ENCODE measurements around the gene TXNIP. TPM values are rescaled to one million over a fixed set of nuclear protein-coding genes. Genes with fewer than 3 reads are reported as not detected.

TXNIP gene
- total and polyA plus RNA-seq, 7 donors = 887 to 2,747 (median 1,577) TPM

DNA sequence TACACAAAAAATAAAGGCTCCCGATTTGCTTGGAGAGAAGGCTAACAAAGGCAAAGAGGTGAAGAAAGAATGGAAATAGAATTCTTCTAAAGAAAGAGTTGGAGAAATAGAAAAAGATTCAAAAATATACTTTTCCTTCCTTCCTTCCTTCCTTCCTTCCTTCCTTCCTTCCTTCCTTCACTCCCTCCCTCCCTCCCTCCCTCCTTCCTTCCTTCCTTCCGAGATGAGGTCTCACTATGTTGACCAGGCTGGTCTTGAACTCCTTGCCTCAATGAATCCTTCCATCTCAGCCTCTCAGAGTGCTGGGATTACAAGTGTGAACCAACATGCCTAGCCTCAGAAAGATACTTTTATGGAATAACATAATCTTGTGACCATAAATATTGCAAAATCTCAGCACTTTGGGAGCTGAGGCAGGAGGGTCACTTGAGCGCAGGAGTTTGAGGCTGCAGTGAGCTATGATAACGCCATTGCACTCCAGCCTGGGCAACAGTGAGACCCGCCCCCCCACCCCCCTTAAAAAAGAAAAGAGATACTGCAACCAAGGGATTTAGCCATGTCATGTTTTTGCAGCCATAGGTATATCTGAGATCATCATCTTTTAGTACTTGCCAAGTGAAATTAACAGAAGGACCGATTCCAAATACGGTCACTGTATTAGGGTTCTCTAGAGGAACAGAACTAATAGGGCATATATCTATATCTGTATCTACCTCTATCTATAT lies 26.2 kb upstream of the TXNIP start:
- H3K36me3 ChIP-seq (ENCODE audit: insufficient read depth in 1 of 2, low read depth in 1 of 2) = peaks cover 0 to 9% of the 10 kb centered on the region in 2 donors
- H3K27ac ChIP-seq = peak overlapping the region; percentile 94
- ATAC-seq (no peak), DNase-seq (no peak)
- H3K4me1 ChIP-seq = peaks cover 31% of the 10 kb centered on the region
- peak overlapping the region; percentile 72 for H3K4me3 ChIP-seq
- intact Hi-C loops (cut with DNase I) = no loop called here
- TF ChIP-seq, protein P1, sequence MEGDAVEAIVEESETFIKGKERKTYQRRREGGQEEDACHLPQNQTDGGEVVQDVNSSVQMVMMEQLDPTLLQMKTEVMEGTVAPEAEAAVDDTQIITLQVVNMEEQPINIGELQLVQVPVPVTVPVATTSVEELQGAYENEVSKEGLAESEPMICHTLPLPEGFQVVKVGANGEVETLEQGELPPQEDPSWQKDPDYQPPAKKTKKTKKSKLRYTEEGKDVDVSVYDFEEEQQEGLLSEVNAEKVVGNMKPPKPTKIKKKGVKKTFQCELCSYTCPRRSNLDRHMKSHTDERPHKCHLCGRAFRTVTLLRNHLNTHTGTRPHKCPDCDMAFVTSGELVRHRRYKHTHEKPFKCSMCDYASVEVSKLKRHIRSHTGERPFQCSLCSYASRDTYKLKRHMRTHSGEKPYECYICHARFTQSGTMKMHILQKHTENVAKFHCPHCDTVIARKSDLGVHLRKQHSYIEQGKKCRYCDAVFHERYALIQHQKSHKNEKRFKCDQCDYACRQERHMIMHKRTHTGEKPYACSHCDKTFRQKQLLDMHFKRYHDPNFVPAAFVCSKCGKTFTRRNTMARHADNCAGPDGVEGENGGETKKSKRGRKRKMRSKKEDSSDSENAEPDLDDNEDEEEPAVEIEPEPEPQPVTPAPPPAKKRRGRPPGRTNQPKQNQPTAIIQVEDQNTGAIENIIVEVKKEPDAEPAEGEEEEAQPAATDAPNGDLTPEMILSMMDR (IDR thresholded peaks at IDR 0.05) = no peak
- no peaks in the 10 kb centered on the region for H3K27me3 ChIP-seq (ENCODE audit: insufficient read depth in 3 of 3, low read length in 2 of 3)
- no peaks in the 10 kb centered on the region for H3K9me3 ChIP-seq
- 65 to 74% (median 66%) methylated on average over 7 of the region's 7 CpGs for WGBS, 3 donors

DNA sequence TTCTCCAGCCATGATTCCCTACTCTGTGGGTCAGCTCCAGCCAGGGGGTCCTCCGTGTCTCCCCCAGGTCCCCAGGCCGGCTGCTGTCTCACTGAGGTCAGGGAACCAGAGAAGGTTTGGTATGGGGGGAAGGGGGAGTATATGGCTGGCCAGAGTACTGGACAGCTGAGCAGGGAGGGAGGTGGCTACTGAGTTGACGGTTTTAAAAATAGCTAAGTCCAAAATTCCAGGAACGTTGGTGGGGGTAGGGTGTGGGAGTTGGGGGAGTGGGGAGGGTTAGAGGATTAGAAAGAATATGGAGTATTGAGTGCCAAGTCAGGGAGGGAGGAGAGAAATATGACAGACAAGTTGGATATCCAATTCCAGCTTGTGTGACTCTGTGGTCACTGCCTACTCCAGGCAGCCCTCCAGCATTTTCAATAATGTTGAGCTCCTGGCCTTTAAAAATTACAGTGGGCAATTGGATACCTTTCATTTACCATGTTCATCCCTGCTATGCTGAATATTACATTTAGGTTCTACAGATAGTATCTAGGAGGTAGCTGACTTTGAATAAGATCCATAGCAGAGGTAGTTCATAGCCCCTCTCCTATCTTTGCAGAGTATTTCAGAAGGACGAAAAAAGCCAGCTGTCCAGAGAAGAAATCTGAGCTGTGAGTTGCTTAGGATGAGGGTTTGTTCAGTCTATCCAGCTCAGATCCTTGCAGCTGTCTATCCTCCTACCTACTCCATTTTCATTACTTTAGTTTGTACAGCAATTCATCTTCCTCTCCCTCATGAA lies 25.4 kb upstream of the TXNIP start, which contains the start of gene HJV:
Gene HJV (minus strand): TSS at position 114 of the 781 bp plus-strand sequence. CDS start 1,504 bp downstream, outside the sequence.
- WGBS, 3 donors = 19 to 25% (median 21%) methylated on average over 5 of the region's 5 CpGs
- Histone ChIP-seq H3K4me3 (peak within 1 kb of the TSS; percentile 72), H3K27me3 (ENCODE audit: insufficient read depth in 3 of 3, low read length in 2 of 3) (no peaks in the 10 kb centered on the region), H3K27ac (peak within 1 kb of the TSS; percentile 94), H3K9me3 (no peaks in the 10 kb centered on the region), H3K36me3 (ENCODE audit: insufficient read depth in 1 of 2, low read depth in 1 of 2) (peaks cover 0 to 14% of the 10 kb centered on the region in 2 donors), H3K4me1 (peaks cover 34% of the 10 kb centered on the region)
- intact Hi-C loops (cut with DNase I) = no loop called here
- DNase-seq (peak; percentile 60 to 75), ATAC-seq (peak; percentile 80 to 87 (median 84))
- TF ChIP-seq, protein P1 (IDR thresholded peaks at IDR 0.05) = no peak

DNA sequence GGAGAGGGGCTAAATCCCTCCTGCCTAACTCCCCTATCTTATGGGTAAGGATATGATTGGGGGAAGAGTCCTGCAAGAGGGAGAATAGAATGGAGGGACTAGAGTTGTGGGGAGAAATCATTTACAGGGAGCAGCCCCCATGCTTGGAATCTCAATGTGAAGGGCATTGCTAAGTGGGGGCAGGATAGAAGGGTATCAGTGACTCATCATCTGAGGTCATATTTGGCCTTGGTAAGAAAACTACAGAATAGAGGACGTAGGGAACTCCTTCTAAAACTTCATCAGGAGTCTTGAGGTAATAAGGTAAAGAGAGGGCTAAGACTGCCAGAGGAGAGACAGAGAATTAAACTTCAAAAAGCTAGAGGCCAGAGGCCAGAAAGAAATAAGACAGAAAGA lies 24.7 kb upstream of the TXNIP start:
- intact Hi-C loops (cut with DNase I) = no loop called here
- 13 to 23% (median 20%) methylated on average over 1 of the region's 1 CpG for WGBS, 3 donors
- Histone ChIP-seq H3K9me3 (no peaks in the 10 kb centered on the region), H3K4me1 (peaks cover 36% of the 10 kb centered on the region), H3K36me3 (ENCODE audit: insufficient read depth in 1 of 2, low read depth in 1 of 2) (peaks cover 0 to 14% of the 10 kb centered on the region in 2 donors), H3K27ac (peak overlapping the region; percentile 94), H3K4me3 (peak overlapping the region; percentile 72), H3K27me3 (ENCODE audit: insufficient read depth in 3 of 3, low read length in 2 of 3) (no peaks in the 10 kb centered on the region)
- DNase-seq = no peak
- ATAC-seq = peak; percentile 45 to 72 (median 48)
- TF ChIP-seq, protein P1 (IDR thresholded peaks at IDR 0.05) = no peak

DNA sequence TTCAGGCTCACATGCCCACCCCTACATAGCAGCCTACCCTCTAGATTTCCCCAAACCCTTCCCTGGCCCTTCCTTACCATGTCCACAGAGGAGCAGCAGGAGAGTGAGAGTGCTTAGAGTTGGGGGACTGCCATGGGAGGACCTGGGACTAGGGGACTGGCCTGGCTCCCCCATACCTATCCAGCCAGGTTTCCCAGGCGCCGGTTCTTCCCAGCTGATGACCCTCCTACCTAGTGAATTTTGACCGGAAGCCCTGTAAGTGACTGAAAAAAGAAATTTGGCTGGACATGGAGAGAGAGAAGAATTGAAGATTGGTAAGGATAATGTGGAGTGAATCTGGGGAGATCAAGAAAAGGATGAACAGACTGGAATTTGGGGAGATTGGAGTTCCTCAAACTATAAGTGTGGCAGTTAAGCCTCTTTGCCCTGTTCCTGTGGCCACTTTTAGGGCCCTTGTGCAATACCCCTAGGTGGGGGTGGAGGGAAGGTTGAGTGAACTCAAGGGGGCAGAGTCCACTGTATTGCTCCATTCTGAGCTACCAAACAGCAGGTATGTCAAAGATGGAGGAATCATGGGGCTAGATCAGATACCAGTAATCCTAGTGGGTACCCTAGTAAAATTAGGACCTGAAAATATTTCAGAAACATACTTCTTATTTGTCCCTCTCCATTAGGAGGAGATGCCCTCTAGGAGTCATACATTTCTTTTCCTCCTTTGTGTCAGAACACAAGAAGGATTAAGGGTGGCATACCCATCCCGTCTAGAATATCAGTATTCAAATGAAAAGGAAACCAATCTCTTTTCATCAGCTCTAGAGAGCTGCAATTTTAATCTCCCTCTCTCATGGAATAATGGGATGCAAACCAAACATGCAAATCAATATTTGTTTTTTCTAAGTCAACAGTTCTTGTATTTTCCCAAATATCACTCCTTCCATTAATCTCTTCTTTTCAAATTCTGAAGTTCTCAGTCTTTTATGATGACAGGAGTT lies 24.0 kb upstream of the TXNIP start:
- peaks cover 0 to 14% of the 10 kb centered on the region in 2 donors for H3K36me3 ChIP-seq (ENCODE audit: insufficient read depth in 1 of 2, low read depth in 1 of 2)
- no peak for DNase-seq
- H3K27me3 ChIP-seq (ENCODE audit: insufficient read depth in 3 of 3, low read length in 2 of 3) = no peaks in the 10 kb centered on the region
- TF ChIP-seq, protein P1 (IDR thresholded peaks at IDR 0.05) = peak; percentile 11
- peak; percentile 60 to 71 (median 62) for ATAC-seq
- H3K27ac ChIP-seq = peak overlapping the region; percentile 94
- WGBS, 3 donors = 43 to 57% (median 43%) methylated on average over 4 of the region's 4 CpGs
- H3K9me3 ChIP-seq = no peaks in the 10 kb centered on the region
- peak overlapping the region; percentile 72 for H3K4me3 ChIP-seq
- H3K4me1 ChIP-seq = peaks cover 32% of the 10 kb centered on the region
- intact Hi-C loops (cut with DNase I) = no loop called here

Data from psoas muscle (tissue), 8 donors.